ENCODE results near the gene ALKBH7. TPM values are rescaled to one million over a fixed set of nuclear protein-coding genes. Genes with fewer than 3 reads are reported as not detected.

Gene ALKBH7
- total and polyA plus RNA-seq, 2 of the 13 experiments (the other 11 are each of a cell fraction or from before 2014, with no cell fraction given): 29.6 to 45.9 TPM

DNA sequence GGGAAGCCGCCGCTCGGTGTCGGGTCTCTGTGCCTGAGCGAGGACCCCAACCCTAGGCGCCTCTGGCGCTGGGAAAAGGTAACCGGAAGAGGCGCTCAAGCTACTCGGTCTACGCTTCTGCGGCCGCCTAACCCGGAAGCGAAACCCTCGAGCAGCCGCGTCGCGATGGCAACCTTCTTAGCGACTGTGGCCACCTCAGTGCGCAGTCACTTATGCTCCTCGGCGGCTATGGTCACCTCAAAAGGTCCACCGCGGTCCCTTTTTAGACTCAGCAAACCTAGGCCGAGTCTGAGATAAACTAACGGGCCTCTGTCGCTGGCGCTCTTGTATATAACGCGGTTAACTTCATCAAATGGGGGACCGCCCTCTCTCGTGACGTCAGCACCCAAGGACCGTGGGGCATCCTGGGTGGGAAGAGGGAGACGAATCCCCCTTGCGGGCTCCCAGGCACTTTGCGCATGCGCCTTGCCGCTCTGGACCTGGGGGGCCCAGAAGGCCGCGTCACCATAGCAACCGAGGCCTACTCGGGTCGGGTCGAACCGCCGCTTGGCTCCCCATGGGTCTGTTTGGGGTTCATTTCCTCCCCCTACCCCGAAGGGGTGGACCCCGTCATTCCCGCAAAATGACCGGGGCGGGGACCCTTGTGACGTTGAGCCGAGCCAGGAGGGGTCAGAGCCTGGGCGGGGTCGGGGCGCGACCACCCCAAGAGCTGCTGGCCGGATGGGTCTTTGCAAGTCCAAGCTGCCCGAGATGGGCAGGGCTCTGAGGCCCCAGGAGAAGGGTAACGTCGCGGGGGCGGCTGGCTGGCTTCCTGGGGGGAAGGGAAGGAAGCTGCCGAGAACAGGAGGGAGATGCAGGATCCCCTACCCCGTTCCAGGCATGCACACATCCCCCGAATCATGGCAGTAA, 20.7 kb downstream of the ALKBH7 start, which contains the start of gene GTF2F1 (continued):
- TF ChIP-seq KIAA2018 (CRISPR knock-in tag; IDR thresholded peaks at IDR 0.05; ENCODE audit: borderline replicate concordance): no peak
- TF ChIP-seq FOXJ3 (CRISPR knock-in tag; IDR thresholded peaks at IDR 0.05; ENCODE audit: borderline replicate concordance): peak; percentile 45; the same call in 1 of the 2 replicates
- TF ChIP-seq ZNF616 (CRISPR knock-in tag; IDR thresholded peaks at IDR 0.05; ENCODE audit: low read depth): no peak
- no peak for TF ChIP-seq KDM6A (CRISPR knock-in tag; IDR thresholded peaks at IDR 0.05; ENCODE audit: low read depth)
- no peak for TF ChIP-seq ZNF883 (CRISPR knock-in tag; IDR thresholded peaks at IDR 0.05; ENCODE audit: not compliant biosample characterization)
- TF ChIP-seq AFF4 (CRISPR knock-in tag; IDR thresholded peaks at IDR 0.05): no peak
- no peak for TF ChIP-seq ATRX (CRISPR knock-in tag; IDR thresholded peaks at IDR 0.05; ENCODE audit: borderline replicate concordance)
- TF ChIP-seq ZSCAN22 (CRISPR knock-in tag; IDR thresholded peaks at IDR 0.05): no peak
- TF ChIP-seq, protein P1, sequence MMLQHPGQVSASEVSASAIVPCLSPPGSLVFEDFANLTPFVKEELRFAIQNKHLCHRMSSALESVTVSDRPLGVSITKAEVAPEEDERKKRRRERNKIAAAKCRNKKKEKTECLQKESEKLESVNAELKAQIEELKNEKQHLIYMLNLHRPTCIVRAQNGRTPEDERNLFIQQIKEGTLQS (CRISPR knock-in tag; IDR thresholded peaks at IDR 0.05): 0 out of 2 replicates have a peak, but pooled peaks have one; percentile 11
- 0 out of 2 replicates have a peak, but pooled peaks have one; percentile 4 for TF ChIP-seq ZBTB20 (CRISPR knock-in tag; IDR thresholded peaks at IDR 0.05; ENCODE audit: borderline replicate concordance, low read depth)
- TF ChIP-seq ZBTB7B (CRISPR knock-in tag; IDR thresholded peaks at IDR 0.05): peak; percentile 92
- no peak for TF ChIP-seq NKX3-1 (CRISPR knock-in tag; IDR thresholded peaks at IDR 0.05)
- no peak for TF ChIP-seq ZNF549 (CRISPR knock-in tag; IDR thresholded peaks at IDR 0.05)
- TF ChIP-seq ZFY (CRISPR knock-in tag; IDR thresholded peaks at IDR 0.05): peak; percentile 89
- TF ChIP-seq ZNF337 (CRISPR knock-in tag; IDR thresholded peaks at IDR 0.05; ENCODE audit: borderline replicate concordance, low read depth): peak; percentile 24; the same call in 1 of the 2 replicates
- TF ChIP-seq LCORL (IDR thresholded peaks at IDR 0.05): no peak
- peak; percentile 37; the same call in 1 of the 2 replicates for TF ChIP-seq LCORL (CRISPR knock-in tag; IDR thresholded peaks at IDR 0.05)
